ENCODE results near the gene PXMP2. TPM values are rescaled to one million over a fixed set of nuclear protein-coding genes. Genes with fewer than 3 reads are reported as not detected.

PXMP2 gene
- total and polyA plus RNA-seq, 3 experiments from 2014 or later: 14.5 to 22.5 (median 21.2) TPM

DNA sequence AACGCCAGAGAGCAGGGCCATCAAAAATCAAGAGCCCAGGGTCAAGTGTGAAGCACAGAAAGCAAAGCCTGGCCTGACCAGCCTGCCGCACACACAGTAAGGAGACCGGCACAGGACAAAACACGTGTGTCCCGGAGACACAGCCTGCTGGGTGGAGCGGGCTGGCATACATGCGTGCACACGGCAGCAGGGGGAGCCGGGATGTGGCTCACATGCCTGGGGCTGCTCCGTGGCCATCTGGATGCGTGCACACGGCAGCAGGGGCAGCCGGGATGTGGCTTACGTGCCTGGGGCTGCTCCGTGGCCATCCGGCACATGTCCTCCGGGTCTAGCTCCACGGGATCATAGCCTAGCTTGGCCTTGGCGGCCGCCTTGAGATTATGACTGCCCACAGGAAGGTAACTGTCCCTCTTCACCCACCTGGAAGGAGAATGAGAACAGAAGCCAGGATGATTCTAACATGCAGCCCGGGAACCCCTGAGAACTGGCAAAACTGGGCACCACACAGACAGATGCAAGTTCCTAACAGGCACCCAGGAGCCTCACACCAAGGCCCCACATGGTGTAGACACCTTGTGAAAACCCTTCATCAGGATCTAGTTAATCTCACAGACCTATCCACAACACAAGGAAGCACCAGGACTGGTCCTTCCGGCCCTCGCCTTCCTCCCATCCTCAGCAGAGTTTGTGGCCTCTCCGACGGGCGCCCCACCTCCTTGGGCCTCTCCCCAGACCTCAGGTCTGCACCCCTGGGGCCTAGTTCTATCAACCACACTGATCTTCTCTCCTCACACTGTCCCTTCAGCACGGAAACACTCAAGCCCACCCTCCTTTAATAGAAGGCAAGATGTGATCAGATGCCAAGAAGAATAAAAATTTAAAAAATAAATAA lies 13.9 kb upstream of the PXMP2 start:
- H3K36me3 Mint-ChIP-seq: peaks cover 0 to 82% (median 24%) of the 10 kb centered on the region in 3 donors
- peaks cover 28% of the 10 kb centered on the region for H3K36me3 ChIP-seq (ENCODE audit: insufficient read depth, low read length)
- H3K4me1 ChIP-seq (ENCODE audit: insufficient read depth, low read length): no peaks in the 10 kb centered on the region
- no peak overlapping the region for H3K27ac ChIP-seq (ENCODE audit: low read depth, low read length)
- H3K9me3 Mint-ChIP-seq: no peaks in the 10 kb centered on the region
- H3K27ac Mint-ChIP-seq: no peak overlapping the region
- H3K27me3 Mint-ChIP-seq: no peaks in the 10 kb centered on the region
- ChIA-PET POLR2A (no interaction called here), CTCF (no interaction called here)
- H3K9me3 ChIP-seq (ENCODE audit: low read length): no peaks in the 10 kb centered on the region
- no peaks in the 10 kb centered on the region for H3K27me3 ChIP-seq (ENCODE audit: insufficient read depth, low read length, poor library complexity, severe bottlenecking)
- H3K4me1 Mint-ChIP-seq: peaks cover 3 to 6% (median 4%) of the 10 kb centered on the region in 3 donors
- no peak for DNase-seq
- H3K4me3 Mint-ChIP-seq: no peak overlapping the region
- H3K4me3 ChIP-seq (ENCODE audit: low read length): no peak overlapping the region

GRCh38 chr12:132674561-132674960 lies 12.8 kb upstream of the PXMP2 start:
- ChIA-PET CTCF (no interaction called here), POLR2A (no interaction called here)
- Mint-ChIP-seq H3K9me3 (no peaks in the 10 kb centered on the region), H3K4me1 (peaks cover 3 to 6% (median 4%) of the 10 kb centered on the region in 3 donors), H3K36me3 (peaks cover 0 to 82% (median 26%) of the 10 kb centered on the region in 3 donors), H3K27me3 (no peaks in the 10 kb centered on the region), H3K27ac (no peak overlapping the region), H3K4me3 (no peak overlapping the region)
- Histone ChIP-seq H3K4me3 (ENCODE audit: low read length) (no peak overlapping the region), H3K27ac (ENCODE audit: low read depth, low read length) (no peak overlapping the region), H3K4me1 (ENCODE audit: insufficient read depth, low read length) (no peaks in the 10 kb centered on the region), H3K27me3 (ENCODE audit: insufficient read depth, low read length, poor library complexity, severe bottlenecking) (no peaks in the 10 kb centered on the region), H3K36me3 (ENCODE audit: insufficient read depth, low read length) (peaks cover 35% of the 10 kb centered on the region), H3K9me3 (ENCODE audit: low read length) (no peaks in the 10 kb centered on the region)
- no peak for DNase-seq

GRCh38 chr12:132675757-132676432 lies 11.5 kb upstream of the PXMP2 start:
- DNase-seq: no peak
- POLR2A ChIA-PET: no interaction called here

DNA sequence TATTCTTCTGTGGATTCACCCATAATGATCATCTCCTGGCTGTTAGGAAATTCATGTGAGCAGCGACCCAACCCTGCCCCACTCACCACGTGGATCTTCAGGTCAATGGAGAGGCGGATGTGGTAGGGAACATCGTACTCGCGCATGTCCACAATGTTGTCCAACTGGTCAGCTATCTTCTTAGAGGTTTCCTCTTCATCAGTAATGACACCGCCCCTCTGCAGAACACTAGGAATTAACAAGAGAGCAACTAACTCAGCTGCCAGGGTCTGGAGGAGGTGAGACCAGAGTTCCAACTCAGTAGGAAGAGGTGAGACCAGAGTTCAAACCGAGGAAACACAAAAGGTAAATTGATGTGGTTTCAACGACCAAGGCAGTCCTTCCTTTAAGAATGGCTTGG lies 9.9 kb upstream of the PXMP2 start:
- Mint-ChIP-seq H3K9me3 (no peaks in the 10 kb centered on the region), H3K4me1 (peaks cover 0 to 14% (median 4%) of the 10 kb centered on the region in 3 donors), H3K4me3 (peak overlapping the region in 1 of 7 donors; percentile 65), H3K36me3 (peaks cover 10 to 74% (median 20%) of the 10 kb centered on the region in 3 donors), H3K27ac (peak overlapping the region in 1 of 8 donors; percentile 29), H3K27me3 (no peaks in the 10 kb centered on the region)
- DNase-seq: no peak
- H3K36me3 ChIP-seq (ENCODE audit: insufficient read depth, low read length): peaks cover 42% of the 10 kb centered on the region
- ChIA-PET CTCF (no interaction called here), POLR2A (no interaction called here)
- no peak overlapping the region for H3K27ac ChIP-seq (ENCODE audit: low read depth, low read length)
- no peaks in the 10 kb centered on the region for H3K4me1 ChIP-seq (ENCODE audit: insufficient read depth, low read length)
- H3K9me3 ChIP-seq (ENCODE audit: low read length): no peaks in the 10 kb centered on the region
- H3K27me3 ChIP-seq (ENCODE audit: insufficient read depth, low read length, poor library complexity, severe bottlenecking): no peaks in the 10 kb centered on the region
- no peak overlapping the region for H3K4me3 ChIP-seq (ENCODE audit: low read length)

More at GRCh38 chr12:132675757-132676432, 11.5 kb upstream of the PXMP2 start:
- Histone ChIP-seq H3K4me3 (ENCODE audit: low read length) (no peak overlapping the region), H3K9me3 (ENCODE audit: low read length) (no peaks in the 10 kb centered on the region), H3K36me3 (ENCODE audit: insufficient read depth, low read length) (peaks cover 42% of the 10 kb centered on the region), H3K4me1 (ENCODE audit: insufficient read depth, low read length) (no peaks in the 10 kb centered on the region), H3K27me3 (ENCODE audit: insufficient read depth, low read length, poor library complexity, severe bottlenecking) (no peaks in the 10 kb centered on the region), H3K27ac (ENCODE audit: low read depth, low read length) (no peak overlapping the region)
- peaks cover 4 to 15% (median 8%) of the 10 kb centered on the region in 3 donors for H3K4me1 Mint-ChIP-seq
- H3K36me3 Mint-ChIP-seq: peaks cover 10 to 86% (median 26%) of the 10 kb centered on the region in 3 donors
- H3K4me3 Mint-ChIP-seq: no peak overlapping the region
- CTCF ChIA-PET: no interaction called here
- H3K27me3 Mint-ChIP-seq: no peaks in the 10 kb centered on the region
- peak overlapping the region in 1 of 8 donors; percentile 27 for H3K27ac Mint-ChIP-seq
- no peaks in the 10 kb centered on the region for H3K9me3 Mint-ChIP-seq

DNA sequence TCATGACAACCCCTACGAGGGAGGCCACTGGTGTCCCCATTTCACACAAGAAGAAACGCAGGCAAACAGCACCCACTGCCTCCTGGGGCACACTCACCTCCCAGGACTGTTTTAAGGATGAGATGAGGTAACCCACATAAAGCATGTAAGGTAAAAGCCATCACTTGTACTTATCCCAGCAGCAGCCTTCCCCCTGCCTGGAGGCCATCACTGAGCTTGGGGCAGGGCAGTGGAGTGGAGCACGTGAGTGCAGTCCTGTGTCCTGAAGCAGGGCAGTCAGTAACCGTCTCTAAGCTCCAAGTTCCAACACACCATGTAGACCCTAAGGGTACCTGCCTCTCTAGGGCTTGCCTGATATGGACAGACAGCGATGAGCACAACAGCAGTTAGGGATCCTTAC lies 2.0 kb upstream of the PXMP2 start:
- H3K27me3 ChIP-seq (ENCODE audit: insufficient read depth, low read length, poor library complexity, severe bottlenecking): no peaks in the 10 kb centered on the region
- peaks cover 7% of the 10 kb centered on the region for H3K4me1 ChIP-seq (ENCODE audit: insufficient read depth, low read length)
- ChIA-PET POLR2A (no interaction called here), CTCF (interaction anchor here (1.2 kb wide), 1 partner anchor 220 kb away, joined by 3 read pairs; no protein-coding TSS in a partner anchor)
- no peak for DNase-seq
- H3K4me3 ChIP-seq (ENCODE audit: low read length): no peak overlapping the region
- no peaks in the 10 kb centered on the region for H3K9me3 ChIP-seq (ENCODE audit: low read length)
- no peaks in the 10 kb centered on the region for H3K27me3 Mint-ChIP-seq
- H3K9me3 Mint-ChIP-seq: no peaks in the 10 kb centered on the region
- H3K27ac ChIP-seq (ENCODE audit: low read depth, low read length): no peak overlapping the region
- H3K36me3 ChIP-seq (ENCODE audit: insufficient read depth, low read length): peaks cover 4% of the 10 kb centered on the region
- H3K4me1 Mint-ChIP-seq: peaks cover 17 to 35% (median 30%) of the 10 kb centered on the region in 3 donors
- H3K4me3 Mint-ChIP-seq: peak overlapping the region; percentile 58 to 95 (median 74)
- H3K27ac Mint-ChIP-seq: peak overlapping the region in 5 of 8 donors; percentile 37 to 87 (median 66)
- H3K36me3 Mint-ChIP-seq: peaks cover 0 to 4% (median 3%) of the 10 kb centered on the region in 3 donors

DNA sequence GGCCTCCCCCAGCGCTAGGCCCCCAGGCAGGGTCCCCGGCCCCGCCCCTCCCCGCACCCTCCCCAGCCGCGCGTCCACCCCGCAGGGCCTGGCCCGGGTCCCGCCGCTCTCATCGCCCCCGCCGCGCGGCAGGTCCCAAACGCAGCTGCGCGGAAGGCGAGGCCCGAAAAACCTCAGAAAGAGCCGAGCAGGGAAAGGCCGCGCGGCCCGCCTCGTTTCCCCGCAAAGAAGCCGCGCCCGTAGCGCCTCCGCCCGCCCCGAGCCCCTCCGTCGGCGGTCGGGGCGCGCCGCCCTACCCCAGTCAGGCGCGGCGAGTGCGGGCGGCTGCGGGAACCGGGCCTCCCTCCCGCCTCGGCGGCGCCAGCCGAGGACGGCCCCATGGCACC lies 569 bp upstream of the PXMP2 start:
- H3K4me1 Mint-ChIP-seq: peaks cover 15 to 30% (median 28%) of the 10 kb centered on the region in 3 donors
- H3K27me3 Mint-ChIP-seq: no peaks in the 10 kb centered on the region
- Histone ChIP-seq H3K9me3 (ENCODE audit: low read length) (no peaks in the 10 kb centered on the region), H3K4me3 (ENCODE audit: low read length) (peak overlapping the region; percentile 47), H3K27ac (ENCODE audit: low read depth, low read length) (peak overlapping the region; percentile 59), H3K4me1 (ENCODE audit: insufficient read depth, low read length) (peaks cover 7% of the 10 kb centered on the region), H3K27me3 (ENCODE audit: insufficient read depth, low read length, poor library complexity, severe bottlenecking) (no peaks in the 10 kb centered on the region), H3K36me3 (ENCODE audit: insufficient read depth, low read length) (no peaks in the 10 kb centered on the region)
- no peak for DNase-seq
- H3K36me3 Mint-ChIP-seq: peaks cover 0 to 1% (median 0%) of the 10 kb centered on the region in 3 donors
- H3K4me3 Mint-ChIP-seq: peak overlapping the region; percentile 55 to 95 (median 85)
- no peak overlapping the region for H3K27ac Mint-ChIP-seq
- H3K9me3 Mint-ChIP-seq: no peaks in the 10 kb centered on the region
- CTCF ChIA-PET: no interaction called here
- POLR2A ChIA-PET: no interaction called here

GRCh38 chr12:132689227-132689626 lies 1.8 kb downstream of the PXMP2 start:
- H3K27me3 ChIP-seq (ENCODE audit: insufficient read depth, low read length, poor library complexity, severe bottlenecking): no peaks in the 10 kb centered on the region
- peaks cover 7% of the 10 kb centered on the region for H3K4me1 ChIP-seq (ENCODE audit: insufficient read depth, low read length)
- no peak overlapping the region for H3K4me3 ChIP-seq (ENCODE audit: low read length)
- no peaks in the 10 kb centered on the region for H3K9me3 Mint-ChIP-seq
- H3K27me3 Mint-ChIP-seq: no peaks in the 10 kb centered on the region
- H3K4me3 Mint-ChIP-seq: peak overlapping the region; percentile 42 to 90 (median 71)
- ChIA-PET POLR2A (no interaction called here), CTCF (no interaction called here)
- no peak for DNase-seq
- H3K4me1 Mint-ChIP-seq: peaks cover 15 to 25% (median 20%) of the 10 kb centered on the region in 3 donors
- H3K27ac ChIP-seq (ENCODE audit: low read depth, low read length): no peak overlapping the region
- H3K27ac Mint-ChIP-seq: peak overlapping the region in 2 of 8 donors; percentile 53 to 59
- H3K36me3 ChIP-seq (ENCODE audit: insufficient read depth, low read length): no peaks in the 10 kb centered on the region
- H3K9me3 ChIP-seq (ENCODE audit: low read length): no peaks in the 10 kb centered on the region
- peaks cover 0 to 1% (median 0%) of the 10 kb centered on the region in 3 donors for H3K36me3 Mint-ChIP-seq

DNA sequence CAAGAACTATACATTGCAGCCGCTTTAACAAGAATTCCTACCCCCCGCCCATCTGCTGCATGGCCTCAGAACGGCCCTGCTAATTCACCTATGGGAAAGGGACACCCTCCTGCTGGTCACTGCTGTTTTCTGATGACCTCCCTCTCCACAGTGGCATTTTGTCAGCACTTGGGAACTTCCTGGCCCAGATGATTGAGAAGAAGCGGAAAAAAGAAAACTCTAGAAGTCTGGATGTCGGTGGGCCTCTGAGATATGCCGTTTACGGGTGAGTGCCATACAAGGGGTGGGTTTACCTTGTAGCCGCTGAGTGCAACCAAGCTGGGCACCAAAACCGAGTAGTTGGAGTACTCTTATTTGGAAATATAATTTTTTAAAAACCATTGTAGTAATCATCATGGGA lies 2.7 kb downstream of the PXMP2 start:
- ChIA-PET CTCF (no interaction called here), POLR2A (interaction anchor here (0.6 kb wide), 1 partner anchor 10 kb away, joined by 3 read pairs; no protein-coding TSS in a partner anchor)
- Histone ChIP-seq H3K9me3 (ENCODE audit: low read length) (no peaks in the 10 kb centered on the region), H3K27ac (ENCODE audit: low read depth, low read length) (no peak overlapping the region), H3K4me1 (ENCODE audit: insufficient read depth, low read length) (peaks cover 7% of the 10 kb centered on the region), H3K36me3 (ENCODE audit: insufficient read depth, low read length) (no peaks in the 10 kb centered on the region), H3K27me3 (ENCODE audit: insufficient read depth, low read length, poor library complexity, severe bottlenecking) (no peaks in the 10 kb centered on the region), H3K4me3 (ENCODE audit: low read length) (no peak overlapping the region)
- Mint-ChIP-seq H3K9me3 (no peaks in the 10 kb centered on the region), H3K4me3 (peak overlapping the region in 6 of 7 donors; percentile 23 to 78 (median 64)), H3K4me1 (peaks cover 15 to 23% (median 18%) of the 10 kb centered on the region in 3 donors), H3K27ac (peak overlapping the region in 3 of 8 donors; percentile 31 to 59 (median 38)), H3K36me3 (peaks cover 0 to 1% (median 0%) of the 10 kb centered on the region in 3 donors), H3K27me3 (no peaks in the 10 kb centered on the region)
- DNase-seq: no peak
